SJSA1 (cell line): ENCODE data around the gene CSNK2B. TPM values are rescaled to one million over a fixed set of nuclear protein-coding genes. Genes with fewer than 3 reads are reported as not detected.

Experiments
- DNase-seq, 2 experiments: peaks; one replicate each; pipeline ENCODE4 v3.0.0-alpha.2; 2015 to 2020; ENCODE audit warnings: low spot score in 2 of 2, low read depth in 1 of 2
- H3K27ac ChIP-seq: fragments of 250-450 bp; sonication (Bioruptor Pico); 2 replicates; pipeline ENCODE4 v1.5.1; 2020; ENCODE audit warnings: mild to moderate bottlenecking, moderate library complexity
- H3K27me3 ChIP-seq: fragments of 250-450 bp; sonication (Bioruptor Pico); replicated peaks from 2 replicates; pipeline ENCODE4 v1.5.1; 2020; ENCODE audit warnings: mild to moderate bottlenecking, moderate library complexity
- H3K36me3 ChIP-seq: fragments of 250-450 bp; sonication (Bioruptor Pico); 2 replicates; pipeline ENCODE4 v1.5.1; 2020; ENCODE audit warnings: mild to moderate bottlenecking
- H3K4me1 ChIP-seq: fragments of 250-450 bp; sonication (Bioruptor Pico); replicated peaks from 2 replicates; pipeline ENCODE4 v1.6.1; 2021; ENCODE audit warnings: mild to moderate bottlenecking
- H3K4me3 ChIP-seq: fragments of 250-450 bp; sonication (Bioruptor Pico); 2 replicates; pipeline ENCODE4 v1.5.1; 2020; ENCODE audit warnings: mild to moderate bottlenecking
- H3K9me3 ChIP-seq: fragments of 250-450 bp; sonication (Bioruptor Pico); replicated peaks from 2 replicates; pipeline ENCODE4 v1.5.1; 2020; ENCODE audit warnings: mild to moderate bottlenecking
- total RNA-seq: library from RNA; depleted of rRNA; stranded (reverse); fragments of >200 nt; shearing (Covaris generic); gene quantifications from 2 replicates; pipeline ENCODE4 v1.2.3, GENCODE V29; 2014

Gene CSNK2B
- total RNA-seq, 1 experiment from 2014 or later, result 293 TPM

DNA sequence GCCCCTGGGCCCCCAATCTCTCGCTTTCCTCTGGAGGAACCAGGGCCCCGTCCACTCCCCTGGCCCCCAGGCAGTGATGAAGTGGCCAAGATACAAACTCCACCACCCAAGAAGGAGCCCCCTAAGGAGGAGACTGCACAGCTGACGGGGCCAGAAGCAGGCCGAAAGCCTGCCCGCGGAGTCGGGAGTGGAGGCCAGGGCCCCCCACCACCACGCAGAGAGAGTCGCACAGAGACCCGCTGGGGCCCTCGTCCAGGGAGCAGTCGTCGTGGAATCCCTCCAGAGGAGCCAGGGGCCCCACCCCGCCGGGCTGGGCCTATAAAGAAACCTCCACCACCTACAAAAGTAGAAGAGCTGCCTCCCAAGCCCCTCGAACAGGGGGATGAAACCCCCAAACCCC lies 34.7 kb upstream of the CSNK2B start:
- H3K9me3 ChIP-seq, result no peaks in the 10 kb centered on the region
- DNase-seq, result no peak
- no peak overlapping the region for H3K4me3 ChIP-seq
- H3K27ac ChIP-seq, result no peak overlapping the region
- peaks cover 99% of the 10 kb centered on the region for H3K36me3 ChIP-seq
- H3K4me1 ChIP-seq, result no peaks in the 10 kb centered on the region
- no peaks in the 10 kb centered on the region for H3K27me3 ChIP-seq

DNA sequence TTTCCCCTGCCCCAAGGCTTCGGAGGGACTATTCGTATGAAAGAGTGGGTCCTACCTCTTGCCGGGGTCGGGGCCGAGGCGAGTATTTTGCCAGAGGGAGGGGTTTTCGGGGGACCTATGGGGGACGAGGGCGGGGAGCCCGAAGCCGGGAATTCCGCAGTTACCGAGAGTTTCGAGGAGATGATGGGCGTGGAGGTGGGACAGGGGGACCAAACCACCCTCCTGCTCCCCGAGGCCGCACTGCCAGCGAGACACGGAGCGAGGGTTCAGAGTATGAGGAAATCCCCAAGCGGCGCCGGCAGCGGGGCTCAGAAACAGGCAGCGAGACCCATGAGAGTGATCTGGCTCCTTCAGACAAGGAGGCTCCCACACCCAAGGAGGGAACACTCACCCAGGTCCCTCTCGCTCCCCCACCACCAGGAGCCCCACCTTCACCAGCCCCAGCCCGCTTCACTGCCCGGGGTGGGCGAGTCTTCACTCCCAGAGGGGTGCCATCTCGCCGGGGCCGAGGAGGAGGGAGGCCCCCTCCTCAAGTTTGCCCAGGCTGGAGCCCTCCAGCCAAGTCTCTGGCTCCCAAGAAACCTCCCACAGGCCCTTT lies 34.1 kb upstream of the CSNK2B start:
- Histone ChIP-seq H3K4me3 (no peak overlapping the region), H3K4me1 (no peaks in the 10 kb centered on the region), H3K27ac (no peak overlapping the region), H3K9me3 (no peaks in the 10 kb centered on the region), H3K36me3 (peaks cover 99% of the 10 kb centered on the region), H3K27me3 (no peaks in the 10 kb centered on the region)
- no peak for DNase-seq

DNA sequence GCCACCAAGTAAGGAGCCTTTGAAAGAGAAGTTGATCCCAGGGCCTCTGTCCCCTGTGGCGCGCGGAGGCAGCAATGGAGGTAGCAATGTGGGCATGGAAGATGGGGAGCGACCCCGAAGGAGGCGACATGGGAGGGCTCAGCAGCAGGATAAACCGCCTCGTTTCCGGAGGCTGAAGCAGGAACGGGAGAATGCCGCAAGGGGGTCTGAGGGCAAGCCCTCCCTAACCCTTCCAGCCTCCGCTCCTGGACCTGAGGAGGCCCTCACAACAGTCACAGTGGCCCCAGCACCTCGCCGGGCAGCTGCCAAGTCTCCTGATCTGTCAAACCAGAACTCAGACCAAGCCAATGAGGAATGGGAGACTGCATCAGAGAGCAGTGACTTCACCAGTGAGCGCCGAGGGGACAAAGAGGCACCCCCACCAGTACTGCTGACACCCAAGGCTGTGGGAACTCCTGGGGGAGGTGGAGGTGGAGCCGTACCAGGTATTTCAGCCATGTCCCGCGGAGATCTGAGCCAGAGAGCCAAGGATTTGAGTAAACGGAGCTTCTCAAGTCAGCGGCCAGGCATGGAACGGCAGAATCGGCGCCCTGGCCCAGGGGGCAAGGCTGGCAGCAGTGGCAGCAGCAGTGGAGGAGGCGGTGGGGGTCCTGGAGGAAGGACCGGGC lies 33.5 kb upstream of the CSNK2B start:
- Histone ChIP-seq H3K27me3 (no peaks in the 10 kb centered on the region), H3K9me3 (no peaks in the 10 kb centered on the region), H3K4me1 (no peaks in the 10 kb centered on the region), H3K4me3 (no peak overlapping the region), H3K36me3 (peaks cover 98% of the 10 kb centered on the region), H3K27ac (no peak overlapping the region)
- no peak for DNase-seq

DNA sequence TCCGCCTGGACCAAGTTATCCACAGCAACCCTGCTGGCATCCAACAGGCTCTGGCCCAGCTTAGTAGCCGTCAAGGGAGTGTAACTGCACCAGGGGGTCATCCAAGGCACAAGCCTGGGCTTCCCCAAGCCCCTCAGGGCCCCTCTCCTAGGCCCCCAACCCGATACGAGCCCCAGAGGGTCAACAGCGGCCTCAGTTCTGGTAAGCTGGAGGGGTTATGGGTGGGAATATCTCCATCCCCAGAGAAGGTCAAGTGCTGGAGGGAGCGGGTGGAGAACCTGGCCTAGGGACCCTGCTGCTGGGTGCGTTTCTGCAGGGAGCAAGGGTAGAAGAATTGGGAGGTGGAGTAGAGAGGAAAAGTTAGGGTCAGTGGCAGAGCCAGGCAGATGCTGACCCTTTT lies 32.4 kb upstream of the CSNK2B start:
- Histone ChIP-seq H3K36me3 (peaks cover 97% of the 10 kb centered on the region), H3K4me1 (no peaks in the 10 kb centered on the region), H3K4me3 (no peak overlapping the region), H3K27me3 (no peaks in the 10 kb centered on the region), H3K9me3 (no peaks in the 10 kb centered on the region), H3K27ac (no peak overlapping the region)
- no peak for DNase-seq

DNA sequence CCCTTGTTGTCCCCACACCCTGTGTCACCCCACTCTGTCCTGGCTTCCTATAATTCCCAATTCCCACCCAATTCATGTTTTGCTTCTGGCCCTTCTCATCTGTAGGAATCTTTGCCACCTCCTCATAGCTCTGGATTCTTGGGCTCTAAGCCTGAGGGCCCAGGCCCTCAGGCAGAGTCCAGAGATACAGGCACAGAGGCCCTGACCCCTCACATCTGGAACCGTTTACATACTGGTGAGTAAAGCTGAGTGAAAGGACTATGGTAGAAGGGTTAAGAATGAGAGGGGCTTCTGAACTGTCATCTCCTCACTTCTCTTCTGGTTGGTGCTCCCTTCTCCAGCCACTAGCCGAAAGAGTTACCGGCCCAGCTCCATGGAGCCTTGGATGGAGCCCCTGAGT lies 31.7 kb upstream of the CSNK2B start:
- DNase-seq, result no peak
- H3K27me3 ChIP-seq, result no peaks in the 10 kb centered on the region
- no peaks in the 10 kb centered on the region for H3K4me1 ChIP-seq
- H3K36me3 ChIP-seq, result peaks cover 97% of the 10 kb centered on the region
- H3K4me3 ChIP-seq, result no peak overlapping the region
- no peaks in the 10 kb centered on the region for H3K9me3 ChIP-seq
- H3K27ac ChIP-seq, result no peak overlapping the region

DNA sequence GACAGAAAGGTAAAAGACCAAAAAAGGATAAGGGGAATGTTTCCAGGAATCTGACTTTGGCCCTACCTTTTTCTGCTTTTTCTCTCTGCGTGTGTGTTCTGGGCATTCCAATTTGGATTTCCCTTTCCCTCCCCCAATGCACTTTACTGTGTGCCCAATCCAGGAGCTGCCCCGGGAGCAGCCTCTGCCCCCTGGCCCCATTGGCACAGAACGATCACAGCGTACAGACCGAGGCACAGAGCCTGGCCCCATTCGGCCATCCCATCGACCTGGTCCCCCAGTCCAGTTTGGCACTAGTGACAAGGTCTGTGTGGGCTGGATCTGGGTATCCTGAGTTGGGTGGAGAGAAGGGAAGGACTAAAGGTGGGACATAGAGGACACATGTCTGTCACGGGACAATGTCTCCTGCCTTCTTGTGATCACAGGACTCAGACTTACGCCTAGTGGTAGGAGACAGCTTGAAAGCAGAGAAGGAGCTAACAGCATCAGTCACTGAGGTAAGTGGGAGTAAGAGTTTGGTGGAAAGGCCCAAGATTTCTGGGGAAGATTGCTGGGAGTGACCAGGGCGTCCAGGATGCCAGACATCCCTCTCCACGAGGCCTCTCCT lies 30.8 kb upstream of the CSNK2B start:
- Histone ChIP-seq H3K27ac (no peak overlapping the region), H3K9me3 (no peaks in the 10 kb centered on the region), H3K4me3 (no peak overlapping the region), H3K36me3 (peaks cover 98% of the 10 kb centered on the region), H3K4me1 (peaks cover 8% of the 10 kb centered on the region; the same call in 1 of the 2 replicates), H3K27me3 (no peaks in the 10 kb centered on the region)
- DNase-seq, result no peak

DNA sequence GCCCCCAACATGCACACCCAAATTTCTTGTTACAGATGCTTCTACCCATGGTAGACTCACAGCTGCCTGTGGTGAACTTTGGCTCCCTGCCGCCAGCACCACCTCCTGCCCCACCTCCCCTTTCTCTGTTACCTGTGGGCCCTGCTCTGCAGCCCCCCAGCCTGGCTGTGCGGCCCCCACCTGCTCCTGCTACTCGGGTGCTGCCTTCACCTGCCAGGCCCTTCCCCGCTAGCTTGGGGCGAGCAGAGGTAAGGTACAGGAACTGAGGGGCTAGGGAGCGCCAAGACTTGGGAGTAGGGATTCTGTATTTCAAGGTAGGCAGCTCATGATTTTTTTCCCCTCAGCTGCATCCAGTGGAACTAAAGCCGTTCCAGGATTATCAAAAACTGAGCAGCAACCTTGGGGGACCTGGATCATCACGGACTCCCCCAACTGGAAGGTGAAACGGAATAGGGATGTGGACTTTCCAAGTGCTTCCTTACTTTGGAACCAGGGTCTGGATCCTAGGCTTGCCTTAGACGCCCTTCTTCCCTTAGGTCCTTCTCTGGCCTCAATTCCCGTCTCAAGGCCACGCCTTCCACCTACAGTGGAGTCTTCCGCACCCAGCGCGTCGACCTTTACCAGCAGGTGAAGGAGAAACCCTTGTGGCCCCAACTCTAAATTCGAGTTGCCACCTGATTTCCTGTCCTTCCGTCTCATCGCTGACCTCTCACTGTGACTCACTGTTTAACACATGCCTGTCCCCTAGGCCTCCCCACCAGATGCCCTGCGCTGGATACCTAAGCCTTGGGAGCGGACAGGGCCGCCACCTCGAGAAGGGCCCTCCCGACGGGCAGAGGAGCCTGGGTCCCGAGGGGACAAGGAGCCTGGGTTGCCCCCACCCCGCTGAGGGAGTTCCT lies 28.9 kb upstream of the CSNK2B start:
- H3K27me3 ChIP-seq, result no peaks in the 10 kb centered on the region
- no peaks in the 10 kb centered on the region for H3K9me3 ChIP-seq
- H3K4me1 ChIP-seq, result peaks cover 8% of the 10 kb centered on the region; the same call in 1 of the 2 replicates
- H3K27ac ChIP-seq, result no peak overlapping the region
- peaks cover 98% of the 10 kb centered on the region for H3K36me3 ChIP-seq
- no peak for DNase-seq
- H3K4me3 ChIP-seq, result no peak overlapping the region

DNA sequence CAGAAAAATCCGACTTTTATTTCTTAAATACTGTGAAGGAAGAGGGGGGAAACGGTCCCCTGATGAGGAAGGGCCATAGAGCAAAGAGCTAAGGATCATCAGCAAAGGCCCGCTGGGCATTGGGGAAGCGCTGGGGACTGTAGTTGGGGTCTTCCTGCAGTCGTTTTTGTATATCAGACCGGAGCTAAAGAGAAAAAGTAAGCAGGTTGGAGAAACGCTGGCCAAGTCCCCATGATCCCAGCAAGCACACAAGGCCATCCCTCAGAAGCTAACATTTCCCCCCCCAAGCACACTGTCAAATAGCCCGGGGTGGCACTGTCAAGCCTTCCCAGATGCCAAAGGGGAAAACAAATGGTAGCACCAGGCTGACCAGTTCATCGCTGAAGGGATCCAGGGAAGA lies 26.8 kb upstream of the CSNK2B start:
- Histone ChIP-seq H3K4me3 (no peak overlapping the region), H3K9me3 (no peaks in the 10 kb centered on the region), H3K27me3 (no peaks in the 10 kb centered on the region), H3K27ac (no peak overlapping the region), H3K4me1 (peaks cover 8% of the 10 kb centered on the region; the same call in 1 of the 2 replicates), H3K36me3 (peaks cover 93% of the 10 kb centered on the region)
- no peak for DNase-seq

DNA sequence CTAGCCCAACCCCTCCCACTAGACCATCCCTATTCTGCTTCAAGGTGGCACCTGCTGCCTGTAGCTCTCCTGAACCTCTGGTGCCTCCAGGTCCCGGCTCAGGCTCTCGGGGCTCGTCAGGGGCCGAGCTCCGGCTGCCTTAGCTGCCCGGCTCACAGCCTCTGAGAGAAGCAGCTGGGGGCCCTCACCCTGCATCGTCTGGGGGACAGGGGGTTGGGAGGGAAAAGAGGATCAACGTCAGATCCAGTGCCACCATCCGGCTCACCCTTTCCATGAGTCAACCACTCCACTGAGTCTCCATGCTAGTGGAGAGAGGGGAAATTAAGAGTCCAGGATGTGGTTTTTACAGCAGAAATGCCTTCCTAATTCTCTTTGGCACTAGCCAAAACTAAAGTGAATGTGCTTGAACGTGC lies 26.4 kb upstream of the CSNK2B start:
- Histone ChIP-seq H3K4me3 (no peak overlapping the region), H3K9me3 (no peaks in the 10 kb centered on the region), H3K4me1 (peaks cover 8% of the 10 kb centered on the region; the same call in 1 of the 2 replicates), H3K36me3 (peaks cover 93% of the 10 kb centered on the region), H3K27ac (no peak overlapping the region), H3K27me3 (no peaks in the 10 kb centered on the region)
- DNase-seq, result no peak

DNA sequence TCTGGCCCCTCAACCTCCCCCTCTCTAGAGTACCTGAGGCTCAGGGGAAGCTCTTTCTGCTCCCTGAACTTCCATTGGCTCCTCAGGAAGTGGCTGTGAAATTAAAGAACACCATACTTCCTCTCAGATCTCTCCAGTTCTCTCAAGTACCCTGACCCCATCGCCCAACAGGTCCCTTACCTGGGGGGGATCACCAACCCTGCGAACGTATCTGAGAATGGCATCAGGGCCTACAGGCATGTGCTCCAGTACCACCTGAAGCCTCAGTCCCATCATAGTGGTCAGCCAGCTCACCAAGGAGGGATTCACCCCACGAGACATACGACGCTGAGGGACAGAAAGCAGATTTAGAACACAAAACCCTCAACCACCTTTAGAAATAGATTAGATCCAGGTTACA lies 25.3 kb upstream of the CSNK2B start:
- Histone ChIP-seq H3K36me3 (peaks cover 93% of the 10 kb centered on the region), H3K4me1 (peaks cover 8% of the 10 kb centered on the region; the same call in 1 of the 2 replicates), H3K27ac (no peak overlapping the region), H3K4me3 (no peak overlapping the region), H3K27me3 (no peaks in the 10 kb centered on the region), H3K9me3 (no peaks in the 10 kb centered on the region)
- DNase-seq, result no peak

DNA sequence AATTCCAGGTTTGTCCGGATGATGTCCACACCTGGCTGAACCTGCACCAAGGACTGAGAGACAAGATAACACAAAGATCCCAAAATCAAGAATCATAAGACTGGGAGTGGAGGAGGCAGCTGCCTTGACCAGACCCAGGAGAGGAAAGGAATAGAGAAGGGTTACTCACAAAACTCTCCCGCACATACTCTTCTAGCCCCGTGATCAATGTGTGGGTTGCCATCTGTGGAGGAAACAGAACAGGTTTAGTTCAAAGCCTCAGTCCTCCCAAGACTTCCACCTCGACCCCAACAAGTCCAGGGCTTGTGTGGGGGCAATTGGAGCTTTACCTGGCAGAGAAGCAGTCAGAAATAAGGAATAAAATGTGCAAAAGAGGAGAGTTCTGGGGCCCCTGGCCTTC lies 24.5 kb upstream of the CSNK2B start:
- H3K36me3 ChIP-seq, result peaks cover 93% of the 10 kb centered on the region
- no peak for DNase-seq
- peaks cover 8% of the 10 kb centered on the region; the same call in 1 of the 2 replicates for H3K4me1 ChIP-seq
- H3K27ac ChIP-seq, result no peak overlapping the region
- H3K4me3 ChIP-seq, result no peak overlapping the region
- H3K27me3 ChIP-seq, result no peaks in the 10 kb centered on the region
- H3K9me3 ChIP-seq, result no peaks in the 10 kb centered on the region

DNA sequence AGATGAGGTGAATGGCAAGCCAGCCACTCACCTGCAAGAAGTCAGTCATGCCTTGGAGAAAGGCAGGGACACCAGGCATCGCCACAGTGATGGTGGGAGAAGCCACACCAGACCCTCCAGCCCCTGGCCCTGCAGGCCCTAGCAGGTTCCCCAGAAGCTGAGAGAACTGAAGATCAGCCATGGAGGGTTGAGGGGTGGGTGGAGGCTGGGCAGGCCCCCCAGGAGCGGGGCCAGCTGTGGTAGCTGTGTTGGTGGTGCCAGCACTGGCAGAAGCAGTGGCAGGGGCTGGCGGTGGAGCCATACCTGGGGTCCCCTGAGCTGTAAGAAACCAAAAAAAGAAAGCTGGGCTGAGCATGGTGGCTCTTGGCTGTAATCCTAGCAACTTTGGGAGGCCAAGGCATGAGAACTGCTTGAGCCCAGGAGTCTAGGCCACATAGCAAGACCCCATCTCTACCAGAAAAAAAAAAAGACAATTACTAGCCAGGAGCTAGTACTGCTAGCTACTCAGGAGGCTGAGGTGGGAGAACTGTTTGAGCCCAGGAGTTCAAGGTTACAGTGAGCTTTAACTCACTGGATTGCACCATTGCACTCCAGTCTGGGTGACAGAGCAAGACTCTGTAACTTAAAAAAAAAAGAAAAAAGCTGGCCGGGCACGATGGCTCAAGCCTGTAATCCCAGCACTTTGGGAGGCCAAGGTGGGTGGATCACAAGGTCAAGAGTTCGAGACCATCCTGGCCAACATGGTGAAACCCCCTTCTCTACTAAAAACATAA lies 22.9 kb upstream of the CSNK2B start:
- H3K36me3 ChIP-seq, result peaks cover 91% of the 10 kb centered on the region
- no peak for DNase-seq
- H3K27me3 ChIP-seq, result no peaks in the 10 kb centered on the region
- H3K4me3 ChIP-seq, result no peak overlapping the region
- H3K27ac ChIP-seq, result no peak overlapping the region
- H3K9me3 ChIP-seq, result no peaks in the 10 kb centered on the region
- peaks cover 8% of the 10 kb centered on the region; the same call in 1 of the 2 replicates for H3K4me1 ChIP-seq

DNA sequence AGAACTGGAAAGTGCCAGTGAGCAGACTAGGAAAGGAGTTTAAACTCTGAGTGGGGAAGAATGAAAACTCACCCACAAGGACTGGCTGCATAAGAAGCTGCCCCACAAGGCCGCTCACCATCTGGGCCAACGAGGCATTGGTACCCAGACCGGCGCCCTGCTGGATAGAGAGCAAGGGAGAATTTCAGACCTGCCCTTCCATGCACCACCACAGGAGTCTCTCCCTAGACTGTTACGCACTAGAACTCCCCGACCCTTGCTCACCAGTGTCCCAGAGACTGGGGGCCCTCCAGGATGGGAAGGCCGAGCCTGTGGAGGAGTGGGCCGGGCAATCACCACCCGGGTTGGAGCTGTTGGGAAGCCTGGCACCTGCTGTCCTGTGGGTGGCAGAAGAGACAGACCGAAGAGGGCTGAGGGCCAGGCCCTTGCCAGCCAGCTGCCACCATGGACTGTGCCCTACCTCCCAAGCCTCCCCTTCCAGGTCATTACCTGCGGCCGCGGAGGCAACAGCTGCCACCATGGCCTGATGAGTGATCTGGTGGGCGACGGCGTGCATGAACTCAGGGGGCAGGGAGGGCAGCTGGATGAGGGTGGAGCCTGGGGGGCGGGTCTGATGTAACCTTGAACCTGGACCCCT lies 21.9 kb upstream of the CSNK2B start:
- Histone ChIP-seq H3K4me3 (no peak overlapping the region), H3K4me1 (peaks cover 8% of the 10 kb centered on the region; the same call in 1 of the 2 replicates), H3K36me3 (peaks cover 91% of the 10 kb centered on the region), H3K27ac (no peak overlapping the region), H3K9me3 (no peaks in the 10 kb centered on the region), H3K27me3 (no peaks in the 10 kb centered on the region)
- DNase-seq, result no peak
